Brain microvascular endothelial cell (primary cell): ENCODE measurements around the gene RETN.

Source experiments
- DNase-seq: peaks from one replicate; pipeline ENCODE4 v3.0.0-alpha.2; 2020
- H3K27ac ChIP-seq: fragments of 250-450 bp; sonication (Bioruptor Pico); 2 replicates; pipeline ENCODE4 v1.5.1; 2020; ENCODE audit warnings: mild to moderate bottlenecking, moderate library complexity
- H3K27me3 ChIP-seq: fragments of 250-450 bp; sonication (Bioruptor Pico); replicated peaks from 2 replicates; pipeline ENCODE4 v1.5.1; 2020; ENCODE audit warnings: mild to moderate bottlenecking
- H3K36me3 ChIP-seq: fragments of 250-450 bp; sonication (Bioruptor Pico); replicated peaks from 2 replicates; pipeline ENCODE4 v1.5.1; 2020; ENCODE audit warnings: mild to moderate bottlenecking
- H3K4me3 ChIP-seq: 2 replicates; pipeline ENCODE4 v1.5.1; 2011; ENCODE audit warnings: low read depth, mild to moderate bottlenecking, control low read depth, low read length, moderate library complexity
- in situ Hi-C: cut with HindIII; loops from 2 replicates; pipeline ENCODE4 v1.10.0; 2017; ENCODE audit warnings: low sequenced_read_pairs, low pct_ligation_motif_present
- TF ChIP-seq, protein P1 (sequence below): IDR thresholded peaks from 2 replicates; pipeline ENCODE4 v1.5.1; 2011; ENCODE audit warnings: low read depth, mild to moderate bottlenecking, moderate library complexity, low read length, control low read depth, inconsistent platforms; ENCODE audit errors: missing control alignments

The RETN gene

DNA sequence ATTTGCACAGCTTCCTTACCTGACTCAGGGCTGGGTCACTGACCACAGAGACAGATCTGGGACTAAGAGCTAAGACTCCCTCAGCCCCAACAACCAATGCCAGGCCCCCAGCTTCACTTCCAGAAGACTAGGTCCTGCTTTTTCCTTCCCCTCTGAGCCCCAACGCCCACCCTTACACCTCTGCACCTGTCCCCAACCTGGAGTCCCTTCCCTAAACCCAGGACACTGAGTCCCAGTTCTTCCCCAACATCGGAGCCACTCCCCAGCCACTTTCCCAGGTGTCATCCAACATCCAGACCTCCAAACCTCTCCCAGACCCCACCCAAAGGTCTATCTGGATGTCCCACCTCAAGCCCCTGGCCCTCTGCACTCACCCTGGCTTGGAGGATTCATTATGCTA is 30.2 kb downstream of the RETN start:
- no peak for DNase-seq
- TF ChIP-seq, protein P1, sequence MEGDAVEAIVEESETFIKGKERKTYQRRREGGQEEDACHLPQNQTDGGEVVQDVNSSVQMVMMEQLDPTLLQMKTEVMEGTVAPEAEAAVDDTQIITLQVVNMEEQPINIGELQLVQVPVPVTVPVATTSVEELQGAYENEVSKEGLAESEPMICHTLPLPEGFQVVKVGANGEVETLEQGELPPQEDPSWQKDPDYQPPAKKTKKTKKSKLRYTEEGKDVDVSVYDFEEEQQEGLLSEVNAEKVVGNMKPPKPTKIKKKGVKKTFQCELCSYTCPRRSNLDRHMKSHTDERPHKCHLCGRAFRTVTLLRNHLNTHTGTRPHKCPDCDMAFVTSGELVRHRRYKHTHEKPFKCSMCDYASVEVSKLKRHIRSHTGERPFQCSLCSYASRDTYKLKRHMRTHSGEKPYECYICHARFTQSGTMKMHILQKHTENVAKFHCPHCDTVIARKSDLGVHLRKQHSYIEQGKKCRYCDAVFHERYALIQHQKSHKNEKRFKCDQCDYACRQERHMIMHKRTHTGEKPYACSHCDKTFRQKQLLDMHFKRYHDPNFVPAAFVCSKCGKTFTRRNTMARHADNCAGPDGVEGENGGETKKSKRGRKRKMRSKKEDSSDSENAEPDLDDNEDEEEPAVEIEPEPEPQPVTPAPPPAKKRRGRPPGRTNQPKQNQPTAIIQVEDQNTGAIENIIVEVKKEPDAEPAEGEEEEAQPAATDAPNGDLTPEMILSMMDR = no peak
- Histone ChIP-seq H3K4me3 (no peak overlapping the region), H3K27me3 (no peaks in the 10 kb centered on the region), H3K27ac (no peak overlapping the region), H3K36me3 (no peaks in the 10 kb centered on the region)
- in situ Hi-C loops = no loop called here

DNA sequence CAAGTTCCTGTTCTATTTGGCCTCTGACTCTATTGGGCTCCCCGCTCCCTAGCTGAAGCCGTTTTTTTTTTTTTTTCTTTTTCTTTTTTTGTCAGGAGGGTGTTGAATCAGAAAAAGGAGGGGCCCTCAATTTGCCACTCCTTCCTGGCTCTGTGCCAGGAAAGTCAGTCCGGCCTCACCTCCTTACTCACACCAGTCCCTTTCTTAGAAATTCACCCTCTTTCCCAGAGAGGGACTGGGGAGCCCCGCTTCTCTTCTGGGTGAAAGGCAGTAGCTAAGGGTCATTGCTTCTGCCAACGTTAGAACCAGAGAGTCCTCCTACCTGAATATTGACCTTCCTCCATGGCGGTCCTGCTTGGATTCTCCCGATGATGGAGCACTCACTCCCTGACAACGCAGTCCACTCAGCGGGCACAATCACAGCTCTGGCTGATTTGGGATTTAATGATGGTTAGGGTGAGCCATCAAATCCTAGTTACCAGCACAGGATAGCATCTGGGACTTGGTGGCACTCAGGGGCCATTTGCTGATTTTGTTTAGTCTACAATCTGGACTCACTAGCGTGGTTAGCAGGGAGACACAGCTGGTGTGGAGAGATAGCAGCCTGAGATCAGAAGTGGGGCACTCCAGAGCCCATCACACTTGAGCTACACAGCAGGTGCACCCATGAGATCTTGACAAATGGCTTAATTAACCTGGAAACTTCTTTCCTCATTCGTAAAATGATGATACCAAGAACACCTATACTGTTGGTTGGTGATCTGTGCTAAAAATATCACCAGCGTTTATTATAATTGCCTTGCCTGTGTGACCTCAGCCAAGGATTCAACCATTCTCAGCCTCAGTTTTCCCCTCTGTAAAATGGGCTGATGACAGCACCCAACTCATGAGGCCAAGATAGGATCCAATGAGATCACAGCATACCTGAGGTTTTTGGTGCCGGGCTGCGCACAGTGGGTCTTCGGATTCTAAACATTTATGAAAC is 30.9 kb downstream of the RETN start:
- H3K4me3 ChIP-seq = no peak overlapping the region
- in situ Hi-C loops = no loop called here
- TF ChIP-seq, protein P1 = no peak
- H3K27ac ChIP-seq = no peak overlapping the region
- H3K36me3 ChIP-seq = no peaks in the 10 kb centered on the region
- H3K27me3 ChIP-seq = no peaks in the 10 kb centered on the region
- no peak for DNase-seq

DNA sequence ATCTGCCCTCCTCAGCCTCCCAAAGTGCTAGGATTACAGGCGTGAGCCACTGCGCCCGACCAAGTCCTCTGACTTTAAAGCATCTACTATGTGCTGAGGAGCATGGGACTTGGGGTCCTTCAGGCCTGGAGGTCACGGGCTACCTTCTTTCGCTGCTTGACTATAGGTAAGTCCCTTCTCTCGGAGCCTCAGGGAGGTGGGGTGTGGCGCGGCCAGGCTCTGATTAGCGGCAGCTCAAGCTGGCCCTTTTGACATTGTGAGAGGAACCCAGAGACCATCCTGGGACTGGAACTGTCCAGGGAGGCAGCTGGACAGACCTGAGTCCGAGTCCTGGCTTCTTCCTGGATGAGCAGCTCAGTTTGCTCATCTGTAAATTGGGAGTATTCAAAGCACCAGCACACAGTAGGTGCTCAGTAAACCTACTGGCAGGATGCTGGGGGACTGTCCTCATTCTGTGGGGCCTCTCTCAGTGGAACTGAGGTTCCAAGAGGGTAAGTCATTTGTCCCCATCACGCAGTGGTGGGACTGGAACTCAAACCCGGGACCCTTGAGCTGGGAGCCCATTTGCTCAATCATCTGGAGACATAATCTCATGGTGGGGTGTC is 32.3 kb downstream of the RETN start:
- TF ChIP-seq, protein P1 = no peak
- Histone ChIP-seq H3K27ac (no peak overlapping the region), H3K27me3 (no peaks in the 10 kb centered on the region), H3K36me3 (no peaks in the 10 kb centered on the region), H3K4me3 (no peak overlapping the region)
- in situ Hi-C loops = no loop called here
- no peak for DNase-seq

DNA sequence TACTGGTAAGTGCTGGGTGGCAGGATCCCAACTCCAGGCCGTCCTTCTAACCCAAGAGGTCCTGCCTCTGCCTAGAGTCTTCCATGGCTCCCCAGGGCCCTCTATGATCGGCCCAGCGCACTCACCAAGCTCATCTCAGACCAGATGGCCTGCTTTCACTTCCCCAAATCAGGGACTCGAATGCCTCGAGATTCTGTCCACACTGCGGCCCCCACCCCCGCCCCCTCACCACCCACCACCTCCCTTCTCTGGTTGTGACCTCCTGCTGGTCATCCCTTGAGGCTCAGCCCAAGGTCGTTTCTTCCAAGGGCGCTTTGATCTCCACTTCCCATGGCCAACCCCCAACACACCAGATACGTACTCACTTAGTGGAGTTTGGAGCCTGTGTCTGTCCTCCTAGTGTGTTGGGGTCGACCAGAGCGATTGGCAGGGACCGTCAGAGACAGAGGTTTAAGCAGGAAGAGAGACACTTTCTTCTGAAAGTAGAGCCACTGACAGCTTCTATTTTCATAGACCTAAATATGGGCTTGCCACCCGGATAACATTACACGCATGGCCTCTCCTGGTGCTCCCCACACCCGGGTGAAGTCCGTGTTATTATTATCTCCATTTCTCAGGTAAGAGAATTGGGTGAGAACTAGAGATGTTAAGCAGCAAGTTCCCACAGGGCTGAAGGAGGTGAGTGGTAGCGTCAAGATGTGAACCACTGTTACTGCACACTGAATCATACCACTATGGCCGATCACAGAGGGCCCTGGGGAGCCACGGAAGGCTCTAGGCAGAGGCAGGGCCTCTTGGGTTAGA is 33.0 kb downstream of the RETN start, which contains the start of gene FCER2:
Gene FCER2 (minus strand): TSS at position 478 of the 804 bp plus-strand sequence. CDS start 2,371 bp downstream, outside the sequence.
- Histone ChIP-seq H3K36me3 (no peaks in the 10 kb centered on the region), H3K27me3 (no peaks in the 10 kb centered on the region), H3K4me3 (no peak within 1 kb of the TSS), H3K27ac (no peak within 1 kb of the TSS)
- in situ Hi-C loops = no loop called here
- TF ChIP-seq, protein P1 = no peak
- no peak for DNase-seq

DNA sequence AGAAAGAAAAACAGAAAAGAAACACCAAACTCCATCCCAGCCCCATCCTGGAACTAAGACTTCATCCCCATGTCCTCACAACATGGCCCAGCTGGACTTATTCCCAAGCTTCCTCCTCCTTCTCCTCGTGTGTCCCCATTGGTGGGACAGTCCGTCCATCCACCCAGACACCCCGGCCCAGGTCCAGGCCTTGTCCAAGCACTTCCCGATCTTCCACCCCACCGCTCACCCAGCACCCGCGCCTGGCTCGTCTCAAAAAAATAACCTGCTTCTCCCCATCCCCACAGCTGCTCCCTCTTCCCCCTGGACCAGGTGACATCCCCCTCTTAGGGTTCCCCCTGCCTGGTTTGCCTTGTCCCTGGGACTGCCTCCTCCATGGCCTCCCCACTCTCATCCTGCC is 34.5 kb downstream of the RETN start:
- DNase-seq = no peak
- TF ChIP-seq, protein P1 = no peak
- H3K36me3 ChIP-seq = no peaks in the 10 kb centered on the region
- no peaks in the 10 kb centered on the region for H3K27me3 ChIP-seq
- H3K27ac ChIP-seq = no peak overlapping the region
- in situ Hi-C loops = no loop called here
- H3K4me3 ChIP-seq = no peak overlapping the region
